Heart left ventricle (tissue), 16 donors: ENCODE measurements around the gene CDC16. TPM values are rescaled to one million over a fixed set of nuclear protein-coding genes. Genes with fewer than 3 reads are reported as not detected.

Experiments
- ATAC-seq, 4 donors: fragments of 200-7000 bp; cut with Tn5 transposase; one replicate each; pipeline ENCODE4 v1.9.1; 2020 to 2022; ENCODE audit warnings: moderate library complexity in 4 of 4, mild to moderate bottlenecking in 3 of 4, moderate number of reproducible peaks in 1 of 4
- DNase-seq, 5 donors: peaks; one replicate each; pipeline ENCODE4 v3.0.0-alpha.2; 2020
- H3K27ac ChIP-seq, 12 donors: fragments of 200-600 bp; sonication (generic) in 4 of 12; one replicate each; pipeline versions ENCODE4 v1.5.0 to v1.8.0; 2016 to 2022; ENCODE audit warnings: mild to moderate bottlenecking in 2 of 12
- H3K27me3 ChIP-seq, 9 donors: fragments of 200-600 bp; sonication (generic) in 2 of 9; one replicate each; pipeline versions ENCODE4 v1.5.1 to v1.8.0; 2016 to 2022; ENCODE audit warnings: mild to moderate bottlenecking in 3 of 9
- H3K36me3 ChIP-seq, 9 donors: fragments of 200-600 bp; sonication (generic) in 2 of 9; one replicate each; pipeline versions ENCODE4 v1.5.0 to v1.8.0; 2018 to 2022; ENCODE audit warnings: mild to moderate bottlenecking in 2 of 9
- H3K4me1 ChIP-seq, 12 donors: fragments of 200-600 bp; sonication (generic) in 4 of 12; one replicate each; pipeline versions ENCODE4 v1.5.0 to v1.8.0; 2016 to 2022; ENCODE audit warnings: mild to moderate bottlenecking in 3 of 12
- H3K4me3 ChIP-seq, 12 donors: fragments of 200-600 bp; sonication (generic) in 4 of 12; one replicate each; pipeline versions ENCODE4 v1.5.0 to v1.8.0; 2017 to 2022; ENCODE audit warnings: mild to moderate bottlenecking in 9 of 12, moderate library complexity in 4 of 12
- H3K9me3 ChIP-seq, 12 donors: fragments of 200-600 bp; sonication (generic) in 4 of 12; one replicate each; pipeline versions ENCODE4 v1.5.0 to v1.8.0; 2016 to 2022; ENCODE audit warnings: mild to moderate bottlenecking in 1 of 12
- POLR2A ChIP-seq, 2 donors: fragments of 450-650 bp; IDR thresholded peaks; one replicate each; pipeline ENCODE4 v1.6.1; 2017; ENCODE audit warnings: antibody characterized with exemption in 2 of 2, mild to moderate bottlenecking in 2 of 2, moderate library complexity in 2 of 2
- whole genome bisulfite sequencing, 4 donors: extraction: QIAGEN DNeasy Blood & Tissue Kit in 2 of 4; methylation state at CpG; one replicate each; pipeline versions ENCODE4 v1.1.5 to v1.1.7; 2013 to 2018; 5-methylcytosine and 5-hydroxymethylcytosine counted together
- intact Hi-C, 10 donors: fragments of 100-400 bp; cut with DNase I; formaldehyde crosslinking; loops; one replicate each; pipeline versions ENCODE4 v1.11.1 to v1.14.2; 2022
- polyA plus RNA-seq, 2 donors: library from polyadenylated mRNA; stranded (reverse); fragments of 200-250 nt; gene quantifications; one replicate each; pipeline ENCODE4 v1.2.3, GENCODE V29; 2013
- total RNA-seq, 9 donors: library from RNA; depleted of rRNA in 2 of 9; stranded (reverse); fragments of >200 nt in 2 of 9; fragmentation: NEBNext Ultra II Directional in 3 of 9; extraction: Animal tissue kit (Norgen Biotek cat#: 25700) in 3 of 9; gene quantifications; one replicate each; pipeline versions ENCODE4 v1.1.0 to v1.2.4, GENCODE V29; 2016 to 2023
- TF ChIP-seq, protein P1 (sequence below), 12 donors: fragments of 200-600 bp; sonication (generic) in 4 of 12; IDR thresholded peaks; one replicate each; pipeline versions ENCODE4 v1.5.0 to v1.8.0; 2018 to 2022; ENCODE audit warnings: antibody characterized with exemption in 12 of 12, mild to moderate bottlenecking in 5 of 12
- donor health status: ischemic (EF 13 %, LVEDD 7.1; RV severe dilation, severe dysfunction).
- donor health status: healthy with polysubstance abuse.
- donor health status: DM: no; HTN: yes; CAD: no.
- donor health status: DM: no; HTN: no; CAD: no.
- donor health status: ischemic (EF 25% LVEDD 6.9; RV normal size, moderate dysfunction).
- donor health status: ischemic (EF 25% LVEDD 5.7; RV mildly dilated, moderate dysfunction).
- donor health status: healthy.
- donor health status: DM: yes; HTN: yes; CAD: no.
- donor health status: ischemic (EF 35%, LVEDD 5.7; RV mildly dilated, moderate dysfunction).
- donor health status: nonischemic (EF 11% LVEDD 7.7; RV severe dilation, severe dysfunction).
- donor health status: DM: yes; HTN: yes; CAD: no.
- donor health status: PGD.
- donor health status: ischemic (EF 29% LVEDD 5.4; RV normal size, mild dysfunction).
- donor health status: nonischemic (EF 23%, LVEDD 6.1; RV moderate dilation, normal function).

The CDC16 gene
- total and polyA plus RNA-seq, 11 donors: 20.0 to 41.7 (median 32.4) TPM

DNA sequence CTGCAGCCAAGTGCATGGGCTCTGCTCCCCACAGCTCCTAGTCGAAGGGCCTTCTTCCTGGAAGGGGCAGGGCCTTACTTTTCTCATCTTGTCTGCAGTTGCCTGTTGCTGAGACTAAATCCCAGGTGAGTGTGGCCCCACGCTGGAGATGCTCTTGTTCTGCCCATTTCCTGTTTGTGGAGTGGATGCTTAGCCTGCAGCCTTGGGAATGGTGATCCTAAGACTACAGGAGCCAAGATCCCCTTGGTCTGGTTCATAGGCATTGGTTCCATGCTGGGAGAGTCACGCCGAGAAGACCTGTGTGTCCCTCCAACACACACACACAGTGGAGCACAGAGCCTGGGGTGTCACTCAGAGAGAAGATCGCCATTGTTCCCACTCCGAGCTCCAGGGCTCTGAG is 32.1 kb upstream of the CDC16 start:
- DNase-seq: no peak
- WGBS, 4 donors: 72 to 92% (median 79%) methylated on average over 6 of the region's 6 CpGs
- H3K9me3 ChIP-seq: peaks cover 0 to 4% (median 0%) of the 10 kb centered on the region in 12 donors
- peaks cover 0 to 15% (median 6%) of the 10 kb centered on the region in 9 donors for H3K27me3 ChIP-seq
- no peak overlapping the region for H3K4me3 ChIP-seq
- H3K36me3 ChIP-seq: no peaks in the 10 kb centered on the region
- no peaks in the 10 kb centered on the region for H3K4me1 ChIP-seq
- H3K27ac ChIP-seq: no peak overlapping the region
- no peak for ATAC-seq
- no peak for TF ChIP-seq POLR2A (IDR thresholded peaks at IDR 0.05)
- TF ChIP-seq, protein P1, sequence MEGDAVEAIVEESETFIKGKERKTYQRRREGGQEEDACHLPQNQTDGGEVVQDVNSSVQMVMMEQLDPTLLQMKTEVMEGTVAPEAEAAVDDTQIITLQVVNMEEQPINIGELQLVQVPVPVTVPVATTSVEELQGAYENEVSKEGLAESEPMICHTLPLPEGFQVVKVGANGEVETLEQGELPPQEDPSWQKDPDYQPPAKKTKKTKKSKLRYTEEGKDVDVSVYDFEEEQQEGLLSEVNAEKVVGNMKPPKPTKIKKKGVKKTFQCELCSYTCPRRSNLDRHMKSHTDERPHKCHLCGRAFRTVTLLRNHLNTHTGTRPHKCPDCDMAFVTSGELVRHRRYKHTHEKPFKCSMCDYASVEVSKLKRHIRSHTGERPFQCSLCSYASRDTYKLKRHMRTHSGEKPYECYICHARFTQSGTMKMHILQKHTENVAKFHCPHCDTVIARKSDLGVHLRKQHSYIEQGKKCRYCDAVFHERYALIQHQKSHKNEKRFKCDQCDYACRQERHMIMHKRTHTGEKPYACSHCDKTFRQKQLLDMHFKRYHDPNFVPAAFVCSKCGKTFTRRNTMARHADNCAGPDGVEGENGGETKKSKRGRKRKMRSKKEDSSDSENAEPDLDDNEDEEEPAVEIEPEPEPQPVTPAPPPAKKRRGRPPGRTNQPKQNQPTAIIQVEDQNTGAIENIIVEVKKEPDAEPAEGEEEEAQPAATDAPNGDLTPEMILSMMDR (IDR thresholded peaks at IDR 0.05): no peak
- intact Hi-C loops: no loop called here

DNA sequence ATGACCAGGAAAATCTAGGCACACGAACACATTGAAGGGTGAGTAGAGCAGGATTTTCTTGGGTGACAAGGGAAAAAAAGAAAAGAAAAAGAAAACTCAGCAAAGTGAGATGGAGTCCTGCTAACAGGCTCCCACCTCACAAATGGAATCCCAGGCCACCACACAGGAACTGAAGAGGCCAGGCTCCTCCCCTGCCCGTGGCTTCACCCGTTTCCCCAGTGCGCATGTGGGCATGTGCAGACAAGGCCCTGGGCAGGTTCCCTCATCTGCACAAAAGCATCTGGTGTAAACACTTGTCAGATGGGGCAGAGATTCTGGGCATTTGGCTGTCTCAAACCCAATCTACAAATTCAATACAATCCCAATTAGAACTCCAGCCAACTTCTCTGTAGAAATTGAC is 31.2 kb upstream of the CDC16 start:
- Histone ChIP-seq H3K4me3 (no peak overlapping the region), H3K27ac (no peak overlapping the region), H3K4me1 (no peaks in the 10 kb centered on the region), H3K9me3 (peaks cover 0 to 4% (median 0%) of the 10 kb centered on the region in 12 donors), H3K27me3 (peaks cover 0 to 15% (median 6%) of the 10 kb centered on the region in 9 donors), H3K36me3 (no peaks in the 10 kb centered on the region)
- DNase-seq (no peak), ATAC-seq (no peak)
- intact Hi-C loops: no loop called here
- WGBS, 4 donors: 47 to 78% (median 73%) methylated on average over 4 of the region's 4 CpGs
- TF ChIP-seq, protein P1 (IDR thresholded peaks at IDR 0.05): no peak
- no peak for TF ChIP-seq POLR2A (IDR thresholded peaks at IDR 0.05)

DNA sequence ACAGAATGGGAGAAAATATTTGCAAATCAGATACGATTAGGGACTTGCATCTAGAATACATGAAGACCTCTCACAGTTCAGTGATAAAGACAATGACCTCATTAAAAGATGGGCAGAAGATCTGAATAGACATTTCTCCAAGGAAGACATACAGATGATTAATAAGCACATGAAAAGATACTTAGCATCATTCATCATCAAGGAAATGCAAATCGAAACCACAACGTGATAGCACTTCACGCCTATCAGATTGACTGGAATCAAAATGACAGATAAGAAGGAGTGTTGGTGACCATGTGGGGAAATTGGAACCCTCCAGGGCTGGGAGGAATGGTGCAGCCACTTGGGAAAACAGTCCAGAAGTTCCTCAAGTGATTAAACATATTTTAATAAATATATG is 29.8 kb upstream of the CDC16 start:
- DNase-seq (no peak), ATAC-seq (no peak)
- no peaks in the 10 kb centered on the region for H3K36me3 ChIP-seq
- intact Hi-C loops: no loop called here
- no peaks in the 10 kb centered on the region for H3K4me1 ChIP-seq
- peaks cover 0 to 15% (median 6%) of the 10 kb centered on the region in 9 donors for H3K27me3 ChIP-seq
- TF ChIP-seq, protein P1 (IDR thresholded peaks at IDR 0.05): no peak
- H3K9me3 ChIP-seq: peaks cover 0 to 4% (median 0%) of the 10 kb centered on the region in 12 donors
- 71 to 80% (median 75%) methylated on average over 4 of the region's 4 CpGs for WGBS, 4 donors
- H3K4me3 ChIP-seq: no peak overlapping the region
- H3K27ac ChIP-seq: no peak overlapping the region

DNA sequence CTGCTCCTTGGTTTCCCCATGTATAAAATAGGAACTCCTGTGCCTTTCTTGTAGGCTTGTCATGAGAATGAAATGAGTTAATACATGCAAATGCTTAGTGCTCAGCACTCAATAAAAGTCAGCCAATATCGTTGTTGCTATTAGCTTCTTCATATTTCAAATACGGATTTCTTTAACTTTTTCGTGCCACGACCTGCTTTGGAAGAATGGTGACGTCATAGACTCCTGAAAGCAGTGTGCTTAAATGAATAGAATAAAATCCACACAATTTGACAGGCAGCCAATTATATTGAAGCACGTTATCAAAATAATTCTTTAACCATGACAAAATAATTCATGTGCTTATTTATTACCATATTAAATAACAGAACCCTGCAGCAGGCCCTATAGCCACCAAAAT is 26.6 kb upstream of the CDC16 start:
- peaks cover 0 to 4% (median 0%) of the 10 kb centered on the region in 12 donors for H3K9me3 ChIP-seq
- ATAC-seq: no peak
- no peak overlapping the region for H3K4me3 ChIP-seq
- peaks cover 0 to 14% (median 0%) of the 10 kb centered on the region in 9 donors for H3K27me3 ChIP-seq
- no peak for DNase-seq
- TF ChIP-seq, protein P1 (IDR thresholded peaks at IDR 0.05): no peak
- H3K27ac ChIP-seq: no peak overlapping the region
- no peaks in the 10 kb centered on the region for H3K4me1 ChIP-seq
- WGBS, 4 donors: 67 to 81% (median 75%) methylated on average over 6 of the region's 6 CpGs
- no peaks in the 10 kb centered on the region for H3K36me3 ChIP-seq
- intact Hi-C loops: no loop called here
